WERI-Rb-1 (cell line): ENCODE data around the gene ANKRD40.

Experiments
- DNase-seq: peaks from one replicate; pipeline ENCODE4 v3.0.0-alpha.2; 2020
- H3K27ac ChIP-seq: fragments of 250-450 bp; sonication (Bioruptor Pico); 2 replicates; pipeline ENCODE4 v1.5.1; 2020; ENCODE audit warnings: mild to moderate bottlenecking, moderate library complexity
- H3K27me3 ChIP-seq: fragments of 250-450 bp; sonication (Bioruptor Pico); 2 replicates; pipeline ENCODE4 v1.5.1; 2021; ENCODE audit warnings: mild to moderate bottlenecking, low read depth, moderate library complexity; ENCODE audit not compliant: insufficient read depth, severe bottlenecking
- H3K36me3 ChIP-seq: fragments of 250-450 bp; sonication (Bioruptor Pico); 2 replicates; pipeline ENCODE4 v1.5.1; 2020; ENCODE audit warnings: mild to moderate bottlenecking, moderate library complexity
- H3K4me3 ChIP-seq: 2 replicates; pipeline ENCODE4 v1.5.1; 2011; ENCODE audit warnings: low read depth, mild to moderate bottlenecking, control low read depth, low read length
- H3K9me3 ChIP-seq: fragments of 250-450 bp; sonication (Bioruptor Pico); 2 replicates; pipeline ENCODE4 v1.5.1; 2021; ENCODE audit warnings: mild to moderate bottlenecking, moderate library complexity; ENCODE audit not compliant: severe bottlenecking
- CTCF ChIP-seq: IDR thresholded peaks from 2 replicates; pipeline ENCODE4 v1.5.1; 2011; ENCODE audit warnings: low read depth, mild to moderate bottlenecking, control low read depth, inconsistent platforms, low read length

Gene ANKRD40

GRCh38 chr17:50672831-50673551, 34.7 kb downstream of the ANKRD40 start:
- TF ChIP-seq CTCF = no peak
- H3K9me3 ChIP-seq = no peaks in the 10 kb centered on the region
- no peak overlapping the region for H3K27ac ChIP-seq
- no peaks in the 10 kb centered on the region for H3K27me3 ChIP-seq
- no peak overlapping the region for H3K4me3 ChIP-seq
- DNase-seq = no peak
- H3K36me3 ChIP-seq = no peaks in the 10 kb centered on the region

GRCh38 chr17:50672071-50672470, 35.6 kb downstream of the ANKRD40 start:
- DNase-seq = no peak
- TF ChIP-seq CTCF = no peak
- Histone ChIP-seq H3K4me3 (no peak overlapping the region), H3K27me3 (no peaks in the 10 kb centered on the region), H3K27ac (no peak overlapping the region), H3K9me3 (no peaks in the 10 kb centered on the region), H3K36me3 (no peaks in the 10 kb centered on the region)

GRCh38 chr17:50668838-50669581, 38.7 kb downstream of the ANKRD40 start:
- Histone ChIP-seq H3K27me3 (no peaks in the 10 kb centered on the region), H3K36me3 (no peaks in the 10 kb centered on the region), H3K9me3 (no peaks in the 10 kb centered on the region), H3K27ac (no peak overlapping the region), H3K4me3 (no peak overlapping the region)
- no peak for DNase-seq
- no peak for TF ChIP-seq CTCF

- no peak overlapping the region for H3K4me3 ChIP-seq
- no peak for DNase-seq
- no peak overlapping the region for H3K27ac ChIP-seq
- H3K36me3 ChIP-seq = no peaks in the 10 kb centered on the region
- H3K27me3 ChIP-seq = no peaks in the 10 kb centered on the region
- no peaks in the 10 kb centered on the region for H3K9me3 ChIP-seq
- TF ChIP-seq CTCF = no peak
Observed at GRCh38 chr17:50668025-50668837, 39.5 kb downstream of the ANKRD40 start.

GRCh38 chr17:50667259-50668024, 40.3 kb downstream of the ANKRD40 start:
- H3K27me3 ChIP-seq = no peaks in the 10 kb centered on the region
- no peak for TF ChIP-seq CTCF
- no peak overlapping the region for H3K4me3 ChIP-seq
- H3K27ac ChIP-seq = no peak overlapping the region
- DNase-seq = no peak
- H3K36me3 ChIP-seq = no peaks in the 10 kb centered on the region
- H3K9me3 ChIP-seq = no peaks in the 10 kb centered on the region
